Occipital lobe (tissue), 2 donors: ENCODE data around the gene HCFC1. TPM values are rescaled to one million over a fixed set of nuclear protein-coding genes. Genes with fewer than 3 reads are reported as not detected.

Experiments used
- DNase-seq: peaks from one replicate; lab custom pipeline; 2025; lab: John Stamatoyannopoulos, UW
- total RNA-seq: library from RNA; depleted of rRNA; stranded (reverse); fragments of >200 nt; gene quantifications from one replicate; pipeline ENCODE4 v1.2.3, GENCODE V29; 2014

HCFC1 gene
- total RNA-seq = 12.6 TPM

- DNase-seq = peak; percentile 83
Measured at GRCh38 chrX:153971450-153972367, at the start of gene HCFC1. TSS of gene HCFC1 (minus strand) at chrX:153971818. CDS start at chrX:153970840, 978 bp downstream.

- DNase-seq = no peak
Measured at GRCh38 chrX:154021131-154021611, 49.6 kb upstream of the HCFC1 start.

- no peak for DNase-seq
Measured at GRCh38 chrX:154020536-154021115, 49.0 kb upstream of the HCFC1 start.

GRCh38 chrX:154019633-154020528 lies 48.3 kb upstream of the HCFC1 start, which contains the start of gene IRAK1:
TSS of gene IRAK1 (minus strand) at chrX:154019902. CDS start at chrX:154019812, 90 bp downstream.
- DNase-seq = no peak

- DNase-seq = no peak
Measured at GRCh38 chrX:154019061-154019621, 47.5 kb upstream of the HCFC1 start.

- DNase-seq = no peak
Measured at GRCh38 chrX:154018518-154019060, 47.0 kb upstream of the HCFC1 start.

GRCh38 chrX:154017766-154018517 lies 46.3 kb upstream of the HCFC1 start:
- no peak for DNase-seq

GRCh38 chrX:154016366-154017076 lies 44.9 kb upstream of the HCFC1 start:
- no peak for DNase-seq

- DNase-seq = no peak
Measured at GRCh38 chrX:154015581-154016264, 44.1 kb upstream of the HCFC1 start.

- no peak for DNase-seq
Measured at GRCh38 chrX:154014429-154015380, 43.1 kb upstream of the HCFC1 start.

GRCh38 chrX:154013614-154014360 lies 42.2 kb upstream of the HCFC1 start:
- DNase-seq = no peak

- DNase-seq = no peak
Measured at GRCh38 chrX:154013001-154013421, 41.4 kb upstream of the HCFC1 start.

GRCh38 chrX:154012336-154012991 lies 40.8 kb upstream of the HCFC1 start:
- DNase-seq = no peak

- DNase-seq = no peak
Measured at GRCh38 chrX:154011376-154012335, 40.0 kb upstream of the HCFC1 start.
